Loucy (cell line): ENCODE measurements around the gene COA8.

Experiments
- H2AFZ ChIP-seq: fragments of 200-600 bp; sonication (generic); 2 replicates; pipeline ENCODE4 v1.6.0; 2016; ENCODE audit warnings: antibody characterized with exemption, mild to moderate bottlenecking, low read length, moderate library complexity
- H3F3A ChIP-seq: fragments of 200-600 bp; 2 replicates; pipeline ENCODE4 v1.6.0; 2016; ENCODE audit warnings: antibody characterized with exemption, low read depth, mild to moderate bottlenecking
- H3K27me3 ChIP-seq: fragments of 200-600 bp; sonication (generic); 2 replicates; pipeline ENCODE4 v1.6.1; 2014; ENCODE audit warnings: low read length, mild to moderate bottlenecking; ENCODE audit not compliant: insufficient read depth, poor library complexity, severe bottlenecking
- H3K36me3 ChIP-seq: fragments of 200-600 bp; sonication (generic); 2 replicates; pipeline ENCODE4 v1.6.1; 2016; ENCODE audit warnings: low read length; ENCODE audit not compliant: insufficient read depth
- H3K4me1 ChIP-seq: fragments of 200-600 bp; sonication (generic); 2 replicates; pipeline ENCODE4 v1.5.1; 2014; ENCODE audit warnings: low read length, mild to moderate bottlenecking; ENCODE audit not compliant: insufficient read depth, poor library complexity, severe bottlenecking
- H3K4me2 ChIP-seq: fragments of 200-600 bp; sonication (generic); 2 replicates; pipeline ENCODE4 v1.6.0; 2014; ENCODE audit warnings: antibody characterized with exemption, low read length, low read depth, mild to moderate bottlenecking; ENCODE audit not compliant: poor library complexity, severe bottlenecking
- H3K4me3 ChIP-seq: fragments of 200-600 bp; sonication (generic); 2 replicates; pipeline ENCODE4 v1.5.1; 2014; ENCODE audit warnings: low read length, mild to moderate bottlenecking, mixed read lengths; ENCODE audit not compliant: poor library complexity, severe bottlenecking
- H3K79me2 ChIP-seq: fragments of 200-600 bp; sonication (generic); 2 replicates; pipeline ENCODE4 v1.6.1; 2014; ENCODE audit warnings: low read length; ENCODE audit not compliant: insufficient read depth
- H3K9ac ChIP-seq: fragments of 200-600 bp; sonication (generic); 2 replicates; pipeline ENCODE4 v1.6.0; 2014; ENCODE audit warnings: mild to moderate bottlenecking, low read depth, low read length, moderate library complexity; ENCODE audit not compliant: poor library complexity, severe bottlenecking
- H3K9me2 ChIP-seq: fragments of 200-600 bp; sonication (generic); replicated peaks from 2 replicates; pipeline ENCODE4 v1.6.1; 2016; ENCODE audit warnings: low read depth, low read length, mixed read lengths
- H3K9me3 ChIP-seq: fragments of 200-600 bp; sonication (generic); 2 replicates; pipeline ENCODE4 v1.6.1; 2014; ENCODE audit warnings: mild to moderate bottlenecking, antibody characterized with exemption, low read length, low read depth; ENCODE audit not compliant: insufficient read depth
- H4K20me1 ChIP-seq: fragments of 200-600 bp; sonication (generic); 2 replicates; pipeline ENCODE4 v1.6.0; 2014; ENCODE audit warnings: antibody characterized with exemption, low read length, mild to moderate bottlenecking; ENCODE audit not compliant: insufficient read depth, poor library complexity, severe bottlenecking
- EZH2phosphoT487 ChIP-seq: fragments of 200-600 bp; IDR thresholded peaks from 2 replicates; pipeline ENCODE4 v1.6.1; 2018; ENCODE audit warnings: antibody characterized with exemption, mild to moderate bottlenecking, moderate library complexity, borderline replicate concordance
- TF ChIP-seq, protein P1 (sequence below): fragments of 200-600 bp; sonication (generic); conservative IDR thresholded peaks from 2 replicates; pipeline ENCODE4 v1.5.1; 2014; ENCODE audit warnings: mild to moderate bottlenecking, antibody characterized with exemption, low read length

Gene COA8

DNA sequence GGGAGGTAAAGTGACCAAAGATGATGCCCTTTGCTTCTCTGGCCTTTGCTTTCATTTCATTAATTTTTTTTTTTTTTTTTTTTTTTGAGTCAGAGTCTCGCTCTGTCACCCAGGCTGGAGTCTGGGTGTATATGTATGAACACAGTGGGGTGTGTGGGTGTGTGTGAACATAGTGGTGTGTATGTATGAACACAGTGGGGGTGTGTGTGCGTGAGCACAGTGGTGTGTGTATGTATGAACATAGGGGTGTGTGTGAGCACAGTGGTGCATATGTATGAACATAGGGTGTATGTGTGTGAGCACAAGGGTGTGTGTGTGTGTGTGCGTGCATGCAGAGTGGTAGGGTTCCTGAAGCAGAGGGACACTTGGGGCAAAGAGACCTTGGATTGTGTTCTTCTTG is 75.8 kb downstream of the COA8 start:
- Histone ChIP-seq H3K9ac (no peak overlapping the region), H3K27me3 (no peaks in the 10 kb centered on the region), H3F3A (no peaks in the 10 kb centered on the region), H3K79me2 (peaks cover 91% of the 10 kb centered on the region), H3K4me1 (peaks cover 15% of the 10 kb centered on the region), H4K20me1 (peaks cover 62% of the 10 kb centered on the region), H3K4me3 (no peak overlapping the region), H3K4me2 (no peak overlapping the region), H3K9me3 (no peaks in the 10 kb centered on the region), H3K36me3 (peaks cover 13% of the 10 kb centered on the region; the same call in 1 of the 2 replicates), H2AFZ (no peak overlapping the region), H3K9me2 (no peaks in the 10 kb centered on the region)
- TF ChIP-seq, protein P1, sequence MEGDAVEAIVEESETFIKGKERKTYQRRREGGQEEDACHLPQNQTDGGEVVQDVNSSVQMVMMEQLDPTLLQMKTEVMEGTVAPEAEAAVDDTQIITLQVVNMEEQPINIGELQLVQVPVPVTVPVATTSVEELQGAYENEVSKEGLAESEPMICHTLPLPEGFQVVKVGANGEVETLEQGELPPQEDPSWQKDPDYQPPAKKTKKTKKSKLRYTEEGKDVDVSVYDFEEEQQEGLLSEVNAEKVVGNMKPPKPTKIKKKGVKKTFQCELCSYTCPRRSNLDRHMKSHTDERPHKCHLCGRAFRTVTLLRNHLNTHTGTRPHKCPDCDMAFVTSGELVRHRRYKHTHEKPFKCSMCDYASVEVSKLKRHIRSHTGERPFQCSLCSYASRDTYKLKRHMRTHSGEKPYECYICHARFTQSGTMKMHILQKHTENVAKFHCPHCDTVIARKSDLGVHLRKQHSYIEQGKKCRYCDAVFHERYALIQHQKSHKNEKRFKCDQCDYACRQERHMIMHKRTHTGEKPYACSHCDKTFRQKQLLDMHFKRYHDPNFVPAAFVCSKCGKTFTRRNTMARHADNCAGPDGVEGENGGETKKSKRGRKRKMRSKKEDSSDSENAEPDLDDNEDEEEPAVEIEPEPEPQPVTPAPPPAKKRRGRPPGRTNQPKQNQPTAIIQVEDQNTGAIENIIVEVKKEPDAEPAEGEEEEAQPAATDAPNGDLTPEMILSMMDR = no peak
- no peak for TF ChIP-seq EZH2phosphoT487
